ENCODE data around the gene DOHH.

Gene DOHH

DNA sequence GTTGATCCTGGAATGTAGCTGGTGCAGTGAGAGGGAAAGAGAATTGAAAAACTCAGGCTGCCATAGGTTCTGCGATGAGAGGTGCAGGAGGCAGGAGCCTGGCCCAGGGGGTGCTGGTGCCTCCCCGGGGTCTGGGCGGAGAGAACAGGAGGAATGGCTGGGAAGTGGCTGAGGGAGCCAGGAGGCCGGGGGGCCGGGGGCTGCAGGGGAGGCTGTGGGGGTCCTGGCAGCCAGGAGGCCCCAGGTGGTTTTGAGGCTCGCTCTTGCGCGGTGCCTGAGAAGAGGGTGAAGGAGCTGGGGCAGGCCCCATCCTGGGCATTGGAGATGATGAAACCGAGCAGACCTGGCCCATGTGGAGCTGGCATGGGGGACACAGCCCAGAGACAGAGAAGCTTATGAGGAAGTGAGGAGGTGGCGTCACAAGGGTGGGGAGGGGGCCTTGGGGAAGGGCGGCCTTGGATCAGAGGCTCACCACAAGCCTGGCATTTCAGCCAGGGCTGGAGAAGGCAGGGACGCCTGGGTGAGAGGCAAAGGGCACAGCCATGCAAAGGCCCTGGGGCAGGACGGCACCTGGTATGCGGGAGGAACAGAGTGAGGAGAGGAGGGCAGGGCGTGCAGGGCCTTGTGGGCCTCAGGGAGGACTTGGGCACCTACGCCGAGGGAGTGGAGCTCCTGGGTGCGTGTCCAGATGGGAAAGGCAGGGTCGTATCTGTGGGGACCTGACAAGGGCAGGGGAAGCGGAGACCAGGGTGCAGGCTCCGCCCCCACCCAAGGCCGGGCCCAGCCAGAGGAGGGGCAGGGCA is 37.2 kb upstream of the DOHH start (continued):
- TF ChIP-seq ZIC2 (tag by site-specific recombination; IDR thresholded peaks at IDR 0.05) (peak; percentile 34), GLIS1 (tag by site-specific recombination; IDR thresholded peaks at IDR 0.05) (peak; percentile 75), ZNF324 (tag by site-specific recombination; IDR thresholded peaks at IDR 0.05) (no peak), HOXA7 (CRISPR knock-in tag; IDR thresholded peaks at IDR 0.05; ENCODE audit: borderline replicate concordance) (no peak), ZNF530 (tag by site-specific recombination; IDR thresholded peaks at IDR 0.05; ENCODE audit: low read depth) (no peak), ZNF629 (tag by site-specific recombination; IDR thresholded peaks at IDR 0.05) (no peak), ZBTB7A (tag by site-specific recombination; IDR thresholded peaks at IDR 0.05; ENCODE audit: low read depth) (0 out of 2 replicates have a peak, but pooled peaks have one; percentile 11), ZNF248 (tag by site-specific recombination; IDR thresholded peaks at IDR 0.05) (no peak), KLF17 (tag by site-specific recombination; IDR thresholded peaks at IDR 0.05) (peak; percentile 78), ZNF621 (tag by site-specific recombination; IDR thresholded peaks at IDR 0.05) (no peak), SP7 (tag by site-specific recombination; IDR thresholded peaks at IDR 0.05) (0 out of 2 replicates have a peak, but pooled peaks have one; percentile 11), ZNF26 (tag by site-specific recombination; IDR thresholded peaks at IDR 0.05) (no peak), SCRT1 (tag by site-specific recombination; IDR thresholded peaks at IDR 0.05; ENCODE audit: borderline replicate concordance) (no peak), ZNF670 (tag by site-specific recombination; IDR thresholded peaks at IDR 0.05; ENCODE audit: low read depth) (no peak), KLF8 (tag by site-specific recombination; IDR thresholded peaks at IDR 0.05) (peak; percentile 84; the same call in 1 of the 2 replicates), ZNF121 (tag by site-specific recombination; IDR thresholded peaks at IDR 0.05) (no peak), ZNF366 (tag by site-specific recombination; conservative IDR thresholded peaks at IDR 0.05) (no peak), ZNF660 (tag by site-specific recombination; IDR thresholded peaks at IDR 0.05) (no peak), ZXDB (tag by site-specific recombination; IDR thresholded peaks at IDR 0.05) (0 out of 2 replicates have a peak, but pooled peaks have one; percentile 21), SP3 (tag by site-specific recombination; IDR thresholded peaks at IDR 0.05) (peak; percentile 19; the same call in 1 of the 2 replicates), KLF1 (tag by site-specific recombination; IDR thresholded peaks at IDR 0.05) (peak; percentile 26; the same call in 1 of the 2 replicates), ZNF184 (tag by site-specific recombination; IDR thresholded peaks at IDR 0.05) (no peak), ZNF133 (tag by site-specific recombination; IDR thresholded peaks at IDR 0.05) (no peak), ZNF549 (tag by site-specific recombination; IDR thresholded peaks at IDR 0.05) (no peak), CTCF (tag by site-specific recombination; IDR thresholded peaks at IDR 0.05) (no peak)
- TF ChIP-seq, protein P1, sequence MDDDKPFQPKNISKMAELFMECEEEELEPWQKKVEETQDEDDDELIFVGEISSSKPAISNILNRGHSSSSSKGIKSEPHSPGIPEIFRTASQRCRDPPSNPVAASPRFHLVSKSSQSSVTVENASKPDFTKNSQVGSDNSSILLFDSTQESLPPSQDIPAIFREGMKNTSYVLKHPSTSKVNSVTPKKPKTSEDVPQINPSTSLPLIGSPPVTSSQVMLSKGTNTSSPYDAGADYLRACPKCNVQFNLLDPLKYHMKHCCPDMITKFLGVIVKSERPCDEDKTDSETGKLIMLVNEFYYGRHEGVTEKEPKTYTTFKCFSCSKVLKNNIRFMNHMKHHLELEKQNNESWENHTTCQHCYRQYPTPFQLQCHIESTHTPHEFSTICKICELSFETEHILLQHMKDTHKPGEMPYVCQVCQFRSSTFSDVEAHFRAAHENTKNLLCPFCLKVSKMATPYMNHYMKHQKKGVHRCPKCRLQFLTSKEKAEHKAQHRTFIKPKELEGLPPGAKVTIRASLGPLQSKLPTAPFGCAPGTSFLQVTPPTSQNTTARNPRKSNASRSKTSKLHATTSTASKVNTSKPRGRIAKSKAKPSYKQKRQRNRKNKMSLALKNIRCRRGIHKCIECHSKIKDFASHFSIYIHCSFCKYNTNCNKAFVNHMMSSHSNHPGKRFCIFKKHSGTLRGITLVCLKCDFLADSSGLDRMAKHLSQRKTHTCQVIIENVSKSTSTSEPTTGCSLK (tag by site-specific recombination; IDR thresholded peaks at IDR 0.05): no peak
- TF ChIP-seq, protein P2, sequence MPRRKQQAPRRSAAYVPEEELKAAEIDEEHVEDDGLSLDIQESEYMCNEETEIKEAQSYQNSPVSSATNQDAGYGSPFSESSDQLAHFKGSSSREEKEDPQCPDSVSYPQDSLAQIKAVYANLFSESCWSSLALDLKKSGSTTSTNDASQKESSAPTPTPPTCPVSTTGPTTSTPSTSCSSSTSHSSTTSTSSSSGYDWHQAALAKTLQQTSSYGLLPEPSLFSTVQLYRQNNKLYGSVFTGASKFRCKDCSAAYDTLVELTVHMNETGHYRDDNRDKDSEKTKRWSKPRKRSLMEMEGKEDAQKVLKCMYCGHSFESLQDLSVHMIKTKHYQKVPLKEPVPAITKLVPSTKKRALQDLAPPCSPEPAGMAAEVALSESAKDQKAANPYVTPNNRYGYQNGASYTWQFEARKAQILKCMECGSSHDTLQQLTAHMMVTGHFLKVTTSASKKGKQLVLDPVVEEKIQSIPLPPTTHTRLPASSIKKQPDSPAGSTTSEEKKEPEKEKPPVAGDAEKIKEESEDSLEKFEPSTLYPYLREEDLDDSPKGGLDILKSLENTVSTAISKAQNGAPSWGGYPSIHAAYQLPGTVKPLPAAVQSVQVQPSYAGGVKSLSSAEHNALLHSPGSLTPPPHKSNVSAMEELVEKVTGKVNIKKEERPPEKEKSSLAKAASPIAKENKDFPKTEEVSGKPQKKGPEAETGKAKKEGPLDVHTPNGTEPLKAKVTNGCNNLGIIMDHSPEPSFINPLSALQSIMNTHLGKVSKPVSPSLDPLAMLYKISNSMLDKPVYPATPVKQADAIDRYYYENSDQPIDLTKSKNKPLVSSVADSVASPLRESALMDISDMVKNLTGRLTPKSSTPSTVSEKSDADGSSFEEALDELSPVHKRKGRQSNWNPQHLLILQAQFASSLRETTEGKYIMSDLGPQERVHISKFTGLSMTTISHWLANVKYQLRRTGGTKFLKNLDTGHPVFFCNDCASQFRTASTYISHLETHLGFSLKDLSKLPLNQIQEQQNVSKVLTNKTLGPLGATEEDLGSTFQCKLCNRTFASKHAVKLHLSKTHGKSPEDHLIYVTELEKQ (tag by site-specific recombination; IDR thresholded peaks at IDR 0.05; ENCODE audit: borderline replicate concordance): no peak

All from HEK293 (cell line).